Measurements from ENCODE around the gene PARP16.
"Not testable (repeated sequence)": the region's sequence is repeated elsewhere in the genome, so short reads cannot be mapped to it uniquely, and the experiment has no call there.

PARP16 gene

DNA sequence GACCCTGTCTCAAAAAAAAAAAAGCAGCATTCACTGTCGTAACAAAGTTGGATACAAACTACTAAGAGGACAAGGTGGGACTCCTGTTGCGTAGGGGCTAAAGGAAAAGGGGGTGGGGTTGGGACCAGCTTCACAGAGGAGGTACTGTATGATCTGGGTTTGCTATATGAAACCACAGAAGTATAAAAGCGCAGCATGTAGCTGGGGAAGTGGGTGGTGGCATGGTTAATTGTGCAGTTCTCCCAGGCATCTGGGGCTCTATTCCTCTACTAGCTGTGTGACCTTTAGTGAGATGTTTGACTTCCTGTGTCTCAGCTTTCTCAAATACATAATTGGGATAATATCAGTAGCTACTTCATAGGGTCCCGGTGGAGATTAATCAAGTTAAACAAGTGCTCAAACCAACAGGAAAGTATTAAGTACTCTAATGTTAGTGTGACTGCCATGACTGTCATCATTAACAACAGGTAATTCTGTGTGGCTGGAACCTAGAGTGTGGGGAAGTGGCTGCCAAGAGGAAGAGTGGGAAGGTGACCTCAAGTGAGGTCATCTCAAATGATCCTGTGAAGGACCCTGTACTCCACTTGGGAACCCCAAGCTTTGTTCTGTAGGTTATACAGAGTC lies 11.5 kb downstream of the PARP16 start:
- no peak for DNase-seq

DNA sequence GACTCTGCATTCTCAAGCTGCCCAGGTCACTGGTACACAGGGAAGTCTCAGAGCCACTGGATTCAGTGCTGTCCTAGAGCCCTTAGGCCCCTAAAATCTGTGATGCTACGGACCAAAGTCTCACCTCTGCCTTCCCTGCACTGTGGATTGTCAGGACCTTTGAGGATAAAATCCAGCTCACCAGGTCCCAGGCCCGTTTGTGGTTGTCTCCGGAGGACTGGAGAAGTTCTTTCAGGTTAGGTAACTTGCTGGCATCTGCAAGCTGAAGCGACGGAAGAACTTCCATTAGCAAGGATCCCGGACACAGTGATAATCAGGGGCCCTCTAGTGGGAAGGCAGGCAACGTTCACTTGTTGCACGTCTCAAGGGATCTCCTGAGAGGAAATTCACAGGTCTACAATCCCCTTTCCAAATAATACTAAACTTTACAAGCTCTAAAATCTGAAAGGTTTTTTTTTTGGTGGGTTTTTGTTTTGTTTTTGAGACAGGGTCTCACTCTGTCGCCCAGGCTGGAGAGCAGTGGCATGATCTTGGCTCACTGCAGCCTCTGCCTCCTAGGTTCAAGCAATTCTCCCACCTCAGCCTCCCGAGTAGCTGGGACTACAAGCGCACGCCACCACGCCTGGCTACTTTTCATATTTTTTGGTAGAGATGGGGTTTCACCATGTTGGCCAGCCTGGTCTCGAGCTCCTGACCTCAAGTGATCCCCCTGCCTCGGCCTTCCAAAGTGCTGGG lies 15.7 kb downstream of the PARP16 start:
- DNase-seq, result not testable (repeated sequence)

DNA sequence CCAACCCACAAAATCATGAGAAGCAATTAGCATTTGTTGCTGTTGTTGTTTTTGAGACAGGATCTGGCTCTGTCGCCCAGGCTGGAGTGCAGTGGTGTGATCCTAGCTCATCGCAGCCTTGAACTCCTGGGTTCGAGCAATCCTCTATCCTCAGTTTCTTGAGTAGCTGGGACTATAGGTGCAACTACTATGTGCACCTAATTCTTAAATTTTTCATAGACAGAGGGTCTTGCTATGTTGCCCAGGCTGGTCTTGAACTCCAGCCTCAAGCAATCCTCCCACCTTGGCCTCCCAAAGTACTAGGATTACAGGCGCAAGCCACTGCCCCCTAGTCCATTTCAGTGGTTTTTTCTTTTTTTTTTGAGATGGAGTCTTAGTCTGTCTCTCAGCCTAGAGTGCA lies 18.3 kb downstream of the PARP16 start:
- no peak for DNase-seq

DNA sequence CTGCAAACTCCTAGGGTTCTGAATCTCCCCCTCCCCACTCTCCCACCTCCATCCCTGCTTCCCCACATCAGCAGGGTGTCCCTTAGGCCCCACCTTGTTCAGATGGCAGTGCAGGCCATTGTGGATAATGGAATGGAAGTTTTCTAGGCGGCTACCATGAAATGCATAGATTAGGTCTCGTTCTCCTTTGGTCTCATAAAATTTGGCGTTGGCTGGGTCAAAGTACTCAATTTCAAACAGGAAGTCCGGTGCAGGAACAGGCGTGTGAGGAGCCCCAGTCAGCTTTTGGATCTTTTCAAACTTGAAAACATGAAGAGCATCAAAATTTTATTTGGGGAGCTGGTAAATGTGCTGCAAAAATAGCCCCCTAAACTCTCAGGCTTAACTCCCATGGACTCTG lies 20.2 kb downstream of the PARP16 start:
- no peak for DNase-seq

DNA sequence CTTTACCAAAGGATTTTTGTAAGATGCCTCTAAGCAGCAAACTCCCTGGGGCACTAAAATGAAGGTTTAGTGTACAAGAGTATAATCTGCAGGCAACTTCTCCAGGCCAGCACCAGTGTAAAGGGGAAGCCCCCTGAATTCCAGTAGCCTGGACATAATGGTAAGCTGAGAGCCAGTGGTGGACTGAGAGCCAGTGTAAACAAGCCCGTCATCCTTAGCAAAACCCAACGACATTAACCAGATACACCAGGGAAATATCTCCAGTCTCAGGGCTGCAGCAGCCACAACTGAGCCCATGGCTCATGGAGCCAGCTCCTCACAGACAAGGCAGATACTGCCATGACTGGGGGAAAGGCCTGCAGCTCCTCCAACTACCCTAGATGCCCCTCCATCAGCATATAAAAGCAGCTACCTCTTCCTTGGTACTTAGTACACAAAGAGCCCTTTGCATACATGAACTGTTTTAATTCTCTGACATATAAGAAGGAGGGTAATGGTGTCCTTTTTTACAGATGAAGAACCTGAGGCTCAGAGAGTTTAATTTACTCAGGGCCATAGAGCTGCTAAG lies 21.7 kb downstream of the PARP16 start:
- no peak for DNase-seq

DNA sequence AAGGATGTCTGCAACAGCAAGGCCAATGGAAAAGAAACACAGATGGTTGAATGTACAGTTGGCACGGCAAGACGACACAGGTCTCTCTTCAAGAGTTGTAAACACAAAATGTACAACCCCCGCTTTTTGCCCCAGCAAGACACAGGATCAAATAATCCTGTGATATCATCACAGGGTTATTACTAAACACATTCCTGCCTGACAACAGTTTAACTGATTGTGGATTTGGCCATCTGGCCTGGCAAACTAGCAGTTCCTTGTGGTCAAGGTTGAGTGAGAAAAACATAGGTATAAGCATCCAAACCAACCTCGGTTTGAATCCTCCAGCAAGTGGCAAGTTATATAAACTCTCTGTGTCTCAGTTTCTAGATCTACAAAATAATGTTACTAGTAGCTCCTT lies 23.4 kb downstream of the PARP16 start:
- no peak for DNase-seq

DNA sequence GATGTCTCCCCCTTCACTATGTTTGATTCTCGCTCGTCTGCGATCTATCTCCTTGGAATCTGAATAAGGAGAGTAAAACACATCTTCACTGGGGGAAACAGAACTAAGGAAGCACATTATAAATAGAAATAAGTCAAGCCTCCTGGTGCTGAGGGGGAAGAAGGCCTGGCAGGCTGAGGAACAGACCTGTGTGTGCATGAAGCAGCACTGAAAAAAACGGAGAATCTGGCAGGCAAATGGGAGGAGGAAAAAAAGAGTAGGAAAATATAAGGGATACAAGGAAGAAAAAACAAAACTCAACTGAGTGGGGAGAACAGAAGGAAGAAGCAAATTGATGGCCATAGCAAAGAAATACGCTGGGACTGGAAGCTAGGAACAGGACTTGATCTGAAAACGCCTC lies 25.7 kb downstream of the PARP16 start:
- DNase-seq, result no peak

DNA sequence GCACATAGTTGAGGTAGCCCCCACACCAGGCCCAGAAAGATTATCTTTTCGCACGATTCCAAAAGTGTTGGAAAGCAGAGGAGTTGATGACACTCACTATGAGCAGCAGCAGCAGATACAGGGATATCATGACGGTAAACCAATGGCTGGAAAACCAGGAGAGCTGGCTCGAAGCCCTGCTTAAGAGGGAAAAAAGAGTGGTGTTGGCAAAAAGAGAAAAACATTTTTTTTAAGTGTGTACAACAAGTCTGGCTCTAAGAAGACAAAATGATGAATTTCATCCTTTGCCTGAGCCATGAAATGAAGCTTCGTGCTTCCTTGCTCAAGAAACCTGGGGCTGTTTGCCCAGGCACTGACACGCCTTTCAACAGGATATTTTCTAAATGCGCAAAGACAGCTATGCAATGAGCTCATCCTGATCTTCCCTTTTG lies 27.3 kb downstream of the PARP16 start:
- DNase-seq, result no peak

DNA sequence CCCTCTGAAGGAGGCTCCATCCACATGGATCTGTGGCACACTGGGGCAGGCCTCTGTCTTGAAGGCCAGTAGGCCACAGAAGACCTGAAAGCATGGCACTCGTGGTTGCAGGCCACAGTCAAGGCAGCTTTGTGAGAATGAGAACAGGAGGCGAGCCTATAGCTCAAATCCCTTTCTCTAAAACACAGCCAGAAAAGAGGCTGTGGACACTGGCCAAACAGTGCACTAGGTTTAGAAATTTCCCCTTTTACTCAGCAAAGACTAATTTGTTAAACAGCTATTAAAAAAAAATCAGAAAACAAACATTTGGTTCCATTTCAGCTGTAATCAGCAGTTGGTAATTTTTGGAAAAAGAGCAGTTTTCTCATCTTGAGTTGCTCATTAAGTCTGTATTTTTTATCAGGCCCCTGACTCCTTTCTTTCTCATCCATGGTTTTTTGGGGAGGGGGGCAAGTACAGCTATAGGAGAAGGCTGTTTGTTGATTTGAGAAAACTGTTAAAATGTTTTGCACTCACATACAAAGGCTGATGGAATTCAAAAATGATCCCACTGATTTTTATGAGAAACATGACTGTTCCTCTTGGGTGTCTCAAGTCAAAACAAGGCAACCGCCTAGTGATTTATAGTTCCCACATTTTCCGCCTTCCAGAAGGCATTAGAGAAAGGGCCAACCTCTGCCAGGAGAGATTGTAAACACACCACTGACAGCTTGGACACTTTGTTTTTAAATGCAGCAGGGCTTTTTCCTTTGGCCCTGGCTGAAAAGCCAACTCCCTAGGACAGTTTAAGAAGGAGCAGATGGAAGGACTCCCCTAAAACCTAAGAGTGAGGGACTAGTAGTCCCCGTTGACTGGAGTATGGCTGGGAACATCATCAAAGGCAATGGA lies 28.1 kb downstream of the PARP16 start:
- no peak for DNase-seq

DNA sequence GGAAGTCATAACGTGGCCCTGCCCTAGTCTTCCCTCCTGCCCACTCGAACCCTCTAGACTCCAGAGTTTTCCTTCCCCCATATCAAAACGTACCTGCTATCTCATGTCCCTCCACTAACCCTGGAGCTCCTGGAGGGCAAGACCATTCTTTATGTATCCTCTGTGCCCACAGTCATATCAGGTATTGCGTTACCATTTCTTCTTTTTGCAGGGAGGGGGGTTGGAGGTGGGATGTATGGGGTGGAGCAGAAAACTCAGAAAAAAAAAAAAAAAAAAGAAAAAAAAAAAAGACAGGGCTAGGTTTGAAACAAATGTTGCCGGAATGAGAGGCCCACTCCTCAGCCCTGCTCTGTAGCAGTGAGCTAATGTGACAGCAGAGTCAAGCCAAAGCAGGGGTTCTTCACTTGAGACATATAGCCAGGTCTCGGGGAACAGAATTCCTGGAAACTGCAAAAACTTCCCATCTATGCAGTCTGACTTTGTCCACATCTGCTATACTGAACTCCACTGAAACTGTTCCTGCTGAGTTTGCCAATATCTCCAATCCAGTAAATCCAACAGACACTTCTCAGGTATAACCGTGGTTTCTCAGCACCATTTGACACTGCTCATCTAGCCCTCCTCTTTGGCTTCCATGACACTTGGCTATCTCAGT lies 31.1 kb downstream of the PARP16 start:
- DNase-seq, result no peak

DNA sequence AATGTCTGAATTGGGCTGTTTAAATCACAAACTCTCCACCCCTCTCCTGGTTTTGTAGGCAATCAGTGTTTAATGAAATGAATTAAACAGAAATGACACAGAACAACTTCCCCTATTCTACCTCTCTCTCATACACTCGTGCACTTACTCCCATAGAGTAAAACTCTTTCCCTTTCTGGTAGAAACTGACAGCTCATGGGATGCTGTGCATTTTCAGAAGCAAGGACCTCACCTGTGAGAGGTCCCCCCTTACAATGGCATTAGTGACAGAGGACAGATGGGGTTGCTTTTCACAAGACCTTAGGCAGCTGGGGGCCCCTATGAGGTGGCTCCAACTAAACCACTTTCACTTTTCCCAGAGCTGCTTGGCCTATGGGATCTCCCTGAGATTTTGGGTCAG lies 31.9 kb downstream of the PARP16 start:
- no peak for DNase-seq

DNA sequence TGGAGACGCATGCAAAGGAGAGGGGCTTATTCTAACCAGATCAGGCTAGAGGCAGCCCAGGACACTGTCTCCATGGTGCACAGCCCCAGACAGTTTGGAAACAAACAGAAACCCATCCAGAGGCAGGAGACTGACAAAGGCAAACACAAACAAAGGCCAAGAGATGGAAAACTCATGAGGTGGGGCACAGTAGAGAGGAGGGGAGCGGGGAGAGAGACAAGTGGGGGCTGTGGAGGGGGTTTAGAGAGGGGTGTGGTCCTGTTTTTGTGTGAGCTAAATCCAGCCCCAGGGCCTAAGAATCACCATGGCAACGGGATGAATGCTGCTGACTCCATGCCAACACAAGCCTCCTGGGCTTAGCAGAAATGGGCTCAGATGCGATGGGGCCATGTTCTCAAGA lies 32.3 kb downstream of the PARP16 start:
- no peak for DNase-seq

DNA sequence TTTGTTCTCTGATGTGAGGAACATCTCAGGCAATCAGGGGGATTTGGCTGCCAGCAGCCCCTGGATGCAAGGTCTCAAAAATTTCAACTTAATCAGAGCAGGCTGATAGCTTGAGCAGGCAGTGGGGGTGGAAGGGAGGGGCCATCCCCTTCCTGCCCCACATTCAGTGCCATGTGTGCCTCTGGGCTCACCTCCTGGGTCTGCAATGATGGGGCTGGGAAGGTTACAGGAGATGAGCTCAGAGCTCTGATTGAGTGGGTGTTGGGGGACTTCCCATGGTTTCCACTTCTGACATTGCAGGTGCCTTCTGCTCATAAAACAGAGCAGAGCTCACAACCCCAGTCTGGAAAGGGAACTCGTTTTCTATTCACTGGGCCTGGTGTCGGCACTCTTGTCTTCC lies 37.0 kb downstream of the PARP16 start:
- no peak for DNase-seq

DNA sequence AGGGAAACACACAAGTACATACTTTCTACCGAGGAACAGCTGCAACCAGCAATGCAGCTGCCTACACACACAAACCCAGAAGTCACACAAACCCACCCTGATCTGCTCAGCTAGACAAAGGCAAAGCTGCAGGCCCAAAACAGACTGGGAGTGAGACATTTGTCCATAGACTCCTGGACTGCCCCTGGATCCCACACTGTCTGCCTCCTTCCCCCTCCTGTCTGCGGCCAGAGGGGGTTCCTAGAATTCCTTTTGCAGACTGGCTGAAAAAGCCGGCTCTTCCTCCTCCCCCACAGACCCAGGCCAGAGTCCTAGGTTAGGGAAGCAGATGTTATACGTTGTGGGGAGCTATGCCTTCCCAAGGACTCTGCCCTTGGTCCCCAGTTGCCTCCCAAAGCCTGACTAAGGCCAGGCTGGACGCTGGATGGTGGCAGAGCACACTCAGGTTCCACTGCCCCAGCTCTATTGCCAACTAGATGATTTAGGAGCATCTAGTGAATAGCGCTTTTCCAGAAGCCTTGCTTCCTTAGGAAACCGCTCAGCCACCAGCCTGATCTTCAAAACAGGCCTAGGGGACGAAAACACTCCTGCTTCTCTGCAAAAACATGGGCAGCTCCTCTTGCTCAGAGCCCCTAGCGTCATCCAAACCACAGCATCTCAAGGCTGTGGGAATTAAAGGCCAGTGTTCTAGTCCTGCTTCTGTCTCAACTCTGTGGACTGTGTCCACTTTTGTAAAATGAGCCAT lies 38.0 kb downstream of the PARP16 start:
- no peak for DNase-seq

DNA sequence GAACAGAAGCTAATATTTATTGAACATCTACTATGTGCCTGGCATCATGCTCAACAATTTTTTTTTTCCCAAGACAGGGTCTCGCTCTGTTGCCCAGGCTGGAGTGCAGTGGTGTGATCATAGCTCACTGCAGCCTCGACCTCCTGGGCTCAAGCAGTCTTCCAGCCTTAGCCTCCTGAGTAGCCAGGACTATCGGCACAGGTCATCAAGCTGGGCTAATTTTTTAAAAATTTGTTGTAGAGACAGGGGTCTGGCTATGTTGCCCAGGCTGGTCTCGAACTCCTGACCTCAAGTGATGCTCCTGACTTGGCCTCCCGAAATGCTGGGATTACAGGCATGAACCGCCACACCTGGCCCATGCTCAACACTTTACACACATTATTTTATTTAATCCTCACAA lies 39.7 kb downstream of the PARP16 start:
- DNase-seq, result no peak

DNA sequence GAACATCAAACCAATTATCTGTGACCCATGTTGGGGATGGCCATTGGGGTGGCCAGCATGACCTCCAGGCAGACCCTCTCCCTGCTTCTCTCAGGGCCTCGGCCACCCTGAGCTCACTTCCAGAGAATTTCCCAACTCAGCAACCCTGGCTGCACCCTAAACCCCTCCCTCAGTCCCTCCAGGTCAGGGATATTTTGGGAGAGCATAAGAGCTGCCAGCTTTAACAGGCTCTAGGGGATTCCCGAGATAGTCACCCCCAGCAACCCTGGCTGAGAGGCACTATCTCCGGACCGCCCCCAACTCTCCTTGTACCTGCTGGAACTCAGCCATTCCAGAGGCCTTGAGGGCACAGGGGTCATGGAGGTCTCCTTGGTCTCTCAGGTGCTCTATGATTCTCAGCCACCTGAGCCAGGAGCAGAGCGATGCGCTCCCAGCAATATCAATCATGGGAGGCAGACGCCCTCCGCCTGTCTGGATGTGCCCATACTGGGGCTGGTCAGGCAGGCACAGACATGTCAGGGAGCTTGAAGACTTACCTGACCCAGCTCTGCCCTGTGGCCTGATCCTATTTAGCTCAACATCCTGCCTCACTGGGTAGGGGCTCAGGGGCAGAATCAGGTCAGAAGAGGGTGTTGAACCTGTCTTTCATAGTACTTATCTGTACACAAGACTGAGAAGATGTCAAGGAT lies 40.5 kb downstream of the PARP16 start:
- DNase-seq, result no peak

DNA sequence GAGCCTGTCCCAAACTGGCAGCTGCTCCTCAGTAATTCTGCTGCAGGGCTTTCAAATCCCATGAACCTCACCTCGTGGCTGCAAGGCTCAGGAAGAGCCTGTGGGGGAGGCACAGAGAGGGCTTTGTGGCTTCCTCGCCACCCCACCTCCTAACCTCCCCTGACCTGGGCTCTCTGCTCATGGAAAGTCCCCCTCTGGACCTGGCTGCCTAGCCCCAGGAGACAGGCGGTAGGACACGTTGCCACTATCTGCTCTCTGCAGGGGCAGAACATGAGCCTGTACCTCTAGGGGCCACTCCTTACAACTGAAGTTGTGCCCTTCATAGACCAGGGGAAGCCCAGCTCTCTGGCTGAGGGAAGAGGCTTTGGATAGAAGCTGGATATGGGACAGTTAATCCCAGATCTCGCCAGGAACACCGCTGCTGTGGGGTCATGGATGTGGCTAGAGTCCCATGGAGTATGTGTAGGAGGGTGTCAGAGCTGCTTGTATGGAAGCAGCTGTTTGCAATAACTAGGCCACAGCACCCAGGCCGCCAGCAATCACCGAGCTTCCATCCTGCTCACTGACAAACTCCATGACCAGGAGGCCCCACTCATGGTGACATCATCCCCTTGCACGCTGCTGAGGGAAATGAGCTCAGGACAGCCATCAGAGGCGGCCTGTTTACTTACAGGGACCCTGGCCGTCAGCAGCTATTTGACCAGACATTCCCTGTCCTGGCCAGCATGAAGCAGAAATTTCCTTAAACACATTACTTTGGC lies 41.4 kb downstream of the PARP16 start:
- no peak for DNase-seq

DNA sequence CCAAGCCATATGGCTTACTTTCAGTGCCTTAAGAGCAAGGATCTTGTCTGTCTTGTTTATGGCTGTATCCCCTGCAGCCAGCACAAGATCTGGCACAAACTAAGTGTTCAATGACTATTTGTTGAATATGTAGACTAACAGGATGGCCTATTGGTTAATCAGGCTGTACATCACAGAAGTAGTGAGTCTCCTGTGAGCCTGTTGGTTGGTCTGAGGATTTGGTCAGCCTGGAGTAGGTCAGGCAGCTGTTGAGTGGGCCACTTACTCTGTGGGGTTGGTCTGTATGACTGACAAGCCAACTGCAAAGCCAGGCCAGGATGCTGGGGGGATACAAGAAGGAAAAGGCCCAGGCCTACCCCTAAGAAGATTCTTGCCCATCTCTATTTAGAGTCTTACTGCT lies 42.0 kb downstream of the PARP16 start:
- DNase-seq, result no peak

DNA sequence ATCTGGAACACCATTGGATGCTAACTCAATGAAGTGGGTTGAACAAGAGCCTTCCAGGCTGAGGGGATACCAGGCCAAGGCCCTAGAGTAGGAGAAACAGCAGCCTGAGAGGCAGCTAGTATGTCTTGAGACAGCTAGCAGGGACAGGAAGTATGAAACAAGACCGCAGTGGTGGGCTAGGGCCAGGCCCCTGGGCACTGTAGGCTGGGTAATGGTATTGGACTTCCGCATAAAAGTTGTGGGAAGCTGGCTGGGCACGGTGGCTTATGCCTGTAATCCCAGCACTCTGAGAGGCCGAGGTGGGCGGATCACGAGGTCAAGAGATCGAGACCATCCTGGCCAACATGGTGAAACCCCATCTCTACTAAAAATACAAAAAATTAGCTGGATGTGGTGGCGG lies 50.2 kb downstream of the PARP16 start:
- not testable (repeated sequence) for DNase-seq

DNA sequence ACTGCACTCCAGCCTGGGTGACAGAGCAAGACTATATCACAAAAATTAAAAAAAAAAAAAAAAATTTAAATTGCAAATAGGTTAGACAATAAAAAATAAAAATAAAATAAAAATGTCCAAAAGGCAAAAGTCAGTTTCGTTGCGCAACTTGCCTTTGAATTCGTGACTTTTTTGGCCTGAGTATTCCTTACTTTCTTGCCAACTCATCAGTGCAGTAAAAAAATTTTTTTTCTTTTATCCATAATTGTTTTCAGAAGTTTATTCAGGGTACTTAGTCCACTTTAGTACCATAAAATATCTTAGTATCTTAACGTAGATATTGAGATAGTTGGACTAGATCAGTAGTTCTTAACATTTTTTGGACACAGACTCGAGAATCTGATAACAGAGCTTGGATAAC lies 53.0 kb downstream of the PARP16 start:
- DNase-seq, result no peak

DNA sequence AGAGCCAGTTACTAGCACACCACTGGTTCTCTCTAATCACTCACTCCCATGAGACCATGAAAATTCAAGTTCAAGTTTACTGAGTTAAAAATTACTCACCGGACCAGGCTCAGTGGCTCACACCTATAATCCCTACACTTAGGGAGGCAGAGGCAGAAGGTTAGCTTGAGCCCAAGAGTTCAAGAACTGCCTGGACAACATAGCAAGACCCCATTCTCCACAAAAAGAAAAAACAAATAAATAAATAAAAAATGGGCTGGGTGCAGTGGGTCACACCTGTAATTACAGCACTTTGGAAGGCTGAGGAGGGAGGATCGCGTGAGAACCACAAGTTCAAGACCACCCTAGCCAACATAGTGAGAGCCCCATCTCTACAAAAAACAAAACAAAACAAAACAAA lies 54.2 kb downstream of the PARP16 start:
- DNase-seq, result no peak
